Activated T-cell treated with anti-CD3 and anti-CD28 coated beads, Interleukin-2, amount 50 U/mL, for 24 hours (primary cell): ENCODE measurements around the gene AMOTL1.
"Not testable (repeated sequence)": the region's sequence is repeated elsewhere in the genome, so short reads cannot be mapped to it uniquely, and the experiment has no call there.

ENCODE experiments used
- DNase-seq: peaks from one replicate; pipeline ENCODE4 v3.0.0-alpha.2; 2020
- H3K27ac Mint-ChIP-seq: 2 replicates; pipeline ENCODE4 v1.8.0; 2020; ENCODE audit warnings: mild to moderate bottlenecking, mixed read lengths
- H3K27me3 Mint-ChIP-seq: 2 replicates; pipeline ENCODE4 v1.8.0; 2020; ENCODE audit warnings: mixed read lengths
- H3K36me3 Mint-ChIP-seq: 2 replicates; pipeline ENCODE4 v1.8.0; 2020; ENCODE audit warnings: low read depth, mixed read lengths
- H3K4me1 Mint-ChIP-seq: 2 replicates; pipeline ENCODE4 v1.8.0; 2020; ENCODE audit warnings: low read depth, mixed read lengths
- H3K4me3 Mint-ChIP-seq: 2 replicates; pipeline ENCODE4 v1.8.0; 2020; ENCODE audit warnings: mild to moderate bottlenecking, moderate library complexity, mixed read lengths
- H3K9me3 Mint-ChIP-seq: 2 replicates; pipeline ENCODE4 v1.8.0; 2020; ENCODE audit warnings: mixed read lengths

Gene AMOTL1

DNA sequence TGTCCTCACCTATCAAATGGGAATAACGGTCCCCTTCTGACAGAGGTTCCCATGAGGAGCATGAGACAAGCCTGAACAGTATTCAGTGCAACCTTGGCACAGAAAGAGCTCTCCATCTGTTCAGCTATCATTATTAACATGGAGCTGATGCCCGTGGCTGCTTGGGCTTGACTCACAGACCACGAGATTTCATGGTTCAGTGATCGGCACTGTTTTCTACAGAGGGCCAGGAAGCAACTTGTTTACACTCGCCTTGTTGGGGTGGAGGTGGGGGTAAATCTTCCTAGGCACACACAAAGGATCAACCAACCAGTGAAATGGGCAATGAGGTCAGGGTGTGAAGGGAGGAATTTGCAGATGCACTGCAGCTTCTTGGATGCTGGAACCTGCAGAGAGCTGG is 117.0 kb downstream of the AMOTL1 start:
- no peak for DNase-seq
- no peak overlapping the region for H3K27ac Mint-ChIP-seq
- H3K27me3 Mint-ChIP-seq = no peaks in the 10 kb centered on the region
- H3K9me3 Mint-ChIP-seq = peaks cover 19% of the 10 kb centered on the region
- H3K4me1 Mint-ChIP-seq = peaks cover 1% of the 10 kb centered on the region
- no peak overlapping the region for H3K4me3 Mint-ChIP-seq
- H3K36me3 Mint-ChIP-seq = no peaks in the 10 kb centered on the region

DNA sequence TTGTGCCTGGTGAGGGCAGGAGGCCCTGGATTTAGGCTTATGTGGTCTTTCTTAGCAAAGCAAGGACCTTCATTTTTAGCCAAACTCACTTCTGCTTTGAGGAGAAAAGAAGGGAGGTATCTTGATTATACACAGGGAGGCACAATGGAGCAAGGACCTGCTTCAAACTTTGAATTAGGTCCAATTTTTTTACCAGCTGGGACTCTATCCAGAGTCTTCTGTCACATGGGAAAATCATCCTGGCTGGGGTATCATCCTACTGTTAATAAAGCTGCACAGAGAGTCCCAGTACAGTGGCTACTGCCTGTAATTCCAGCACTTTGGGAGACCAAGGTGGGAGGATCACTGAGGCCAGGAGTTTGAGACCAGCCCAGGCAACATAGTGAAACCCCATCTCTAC is 117.4 kb downstream of the AMOTL1 start:
- Mint-ChIP-seq H3K4me1 (no peaks in the 10 kb centered on the region), H3K9me3 (peaks cover 20% of the 10 kb centered on the region), H3K27ac (no peak overlapping the region), H3K4me3 (no peak overlapping the region), H3K36me3 (no peaks in the 10 kb centered on the region), H3K27me3 (no peaks in the 10 kb centered on the region)
- DNase-seq = no peak

GRCh38 chr11:94888204-94888603 is 120.0 kb downstream of the AMOTL1 start:
- DNase-seq = no peak
- Mint-ChIP-seq H3K9me3 (peaks cover 40% of the 10 kb centered on the region), H3K27ac (no peak overlapping the region), H3K4me3 (no peak overlapping the region), H3K27me3 (no peaks in the 10 kb centered on the region), H3K4me1 (no peaks in the 10 kb centered on the region), H3K36me3 (no peaks in the 10 kb centered on the region)

- Mint-ChIP-seq H3K27me3 (no peaks in the 10 kb centered on the region), H3K27ac (no peak overlapping the region), H3K36me3 (no peaks in the 10 kb centered on the region), H3K9me3 (peaks cover 30% of the 10 kb centered on the region), H3K4me3 (no peak overlapping the region), H3K4me1 (no peaks in the 10 kb centered on the region)
- no peak for DNase-seq
These were observed 127.3 kb downstream of the AMOTL1 start for GRCh38 chr11:94895451-94895850.

DNA sequence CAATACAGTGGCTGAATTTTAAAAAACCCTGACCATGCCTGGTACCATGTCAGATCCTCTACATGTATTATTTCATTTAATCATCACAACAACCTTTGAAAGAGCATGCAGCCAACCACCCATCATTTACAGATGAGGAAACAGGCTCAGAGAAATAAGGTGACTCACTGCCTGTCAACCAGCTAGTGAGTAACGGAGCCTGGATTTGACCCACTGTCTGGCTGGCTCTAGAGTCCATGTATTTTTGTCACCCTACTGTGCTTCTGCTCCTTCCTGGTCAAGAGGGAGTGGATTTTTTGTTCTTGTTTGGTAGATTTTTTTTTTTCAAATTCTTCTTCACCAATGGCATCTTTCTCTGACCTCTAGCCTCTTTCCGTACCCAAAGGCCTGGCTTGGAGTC is 127.8 kb downstream of the AMOTL1 start:
- Mint-ChIP-seq H3K4me1 (no peaks in the 10 kb centered on the region), H3K27ac (no peak overlapping the region), H3K27me3 (no peaks in the 10 kb centered on the region), H3K36me3 (no peaks in the 10 kb centered on the region), H3K4me3 (no peak overlapping the region), H3K9me3 (peaks cover 25% of the 10 kb centered on the region)
- no peak for DNase-seq

DNA sequence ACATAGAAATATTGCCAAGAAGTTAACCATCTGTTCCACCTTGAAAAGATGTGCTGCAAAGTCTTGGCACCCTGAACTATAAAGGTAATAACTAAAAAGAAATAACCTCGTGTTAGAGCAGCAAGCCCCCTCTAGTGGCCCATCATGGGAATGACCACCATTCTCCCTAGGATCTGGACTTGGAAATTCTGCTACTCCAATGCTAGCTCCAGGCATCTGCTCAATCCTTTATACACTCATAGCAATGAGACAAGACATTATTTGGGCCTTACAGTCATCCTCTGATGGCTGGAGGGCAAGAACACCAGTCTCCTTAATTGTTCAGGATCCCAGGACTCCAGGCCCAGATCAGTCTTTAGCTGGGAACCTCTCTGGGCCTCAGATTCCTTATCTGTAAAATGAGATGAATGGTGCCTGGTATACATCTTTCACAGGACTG is 129.2 kb downstream of the AMOTL1 start:
- no peaks in the 10 kb centered on the region for H3K4me1 Mint-ChIP-seq
- peaks cover 13% of the 10 kb centered on the region for H3K9me3 Mint-ChIP-seq
- no peak overlapping the region for H3K4me3 Mint-ChIP-seq
- no peaks in the 10 kb centered on the region for H3K27me3 Mint-ChIP-seq
- no peaks in the 10 kb centered on the region for H3K36me3 Mint-ChIP-seq
- no peak for DNase-seq
- no peak overlapping the region for H3K27ac Mint-ChIP-seq

GRCh38 chr11:94907226-94907625 is 139.1 kb downstream of the AMOTL1 start:
- Mint-ChIP-seq H3K27ac (no peak overlapping the region), H3K27me3 (no peaks in the 10 kb centered on the region), H3K4me3 (no peak overlapping the region), H3K4me1 (no peaks in the 10 kb centered on the region), H3K36me3 (no peaks in the 10 kb centered on the region), H3K9me3 (peaks cover 12% of the 10 kb centered on the region)
- DNase-seq = no peak

DNA sequence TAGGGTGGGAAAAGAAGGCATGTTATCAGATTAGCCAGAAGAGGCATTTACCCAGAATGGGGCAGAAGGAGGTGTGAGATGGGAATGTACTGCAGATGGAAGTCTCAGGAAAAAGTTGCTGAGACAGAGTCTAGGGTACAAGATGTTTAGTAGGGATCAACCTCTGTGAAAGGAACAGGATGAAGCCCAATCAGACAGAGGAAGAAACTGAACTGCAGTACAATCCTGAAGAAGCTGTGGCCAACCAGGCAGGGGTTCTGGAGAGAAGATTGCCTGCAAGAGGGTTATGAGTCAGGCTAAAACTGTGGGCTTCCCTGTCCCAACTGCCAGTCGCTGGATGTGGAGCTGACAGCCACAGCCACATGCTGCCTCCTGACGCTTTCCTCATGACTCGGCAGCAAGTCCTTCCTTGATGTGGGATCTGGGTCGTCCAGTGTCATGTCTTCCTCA is 141.2 kb downstream of the AMOTL1 start:
- Mint-ChIP-seq H3K27me3 (no peaks in the 10 kb centered on the region), H3K9me3 (peaks cover 12% of the 10 kb centered on the region), H3K4me3 (no peak overlapping the region), H3K27ac (no peak overlapping the region), H3K36me3 (no peaks in the 10 kb centered on the region), H3K4me1 (no peaks in the 10 kb centered on the region)
- no peak for DNase-seq

GRCh38 chr11:94910270-94910669 is 142.1 kb downstream of the AMOTL1 start:
- no peak for DNase-seq
- no peaks in the 10 kb centered on the region for H3K36me3 Mint-ChIP-seq
- H3K9me3 Mint-ChIP-seq = peaks cover 12% of the 10 kb centered on the region
- no peak overlapping the region for H3K27ac Mint-ChIP-seq
- no peaks in the 10 kb centered on the region for H3K27me3 Mint-ChIP-seq
- no peaks in the 10 kb centered on the region for H3K4me1 Mint-ChIP-seq
- H3K4me3 Mint-ChIP-seq = no peak overlapping the region

GRCh38 chr11:94910779-94911178 is 142.6 kb downstream of the AMOTL1 start:
- Mint-ChIP-seq H3K4me1 (no peaks in the 10 kb centered on the region), H3K27me3 (no peaks in the 10 kb centered on the region), H3K4me3 (no peak overlapping the region), H3K36me3 (no peaks in the 10 kb centered on the region), H3K9me3 (peaks cover 8% of the 10 kb centered on the region), H3K27ac (no peak overlapping the region)
- DNase-seq = no peak

- no peaks in the 10 kb centered on the region for H3K4me1 Mint-ChIP-seq
- H3K9me3 Mint-ChIP-seq = no peaks in the 10 kb centered on the region
- H3K27ac Mint-ChIP-seq = no peak overlapping the region
- H3K36me3 Mint-ChIP-seq = no peaks in the 10 kb centered on the region
- DNase-seq = no peak
- H3K27me3 Mint-ChIP-seq = no peaks in the 10 kb centered on the region
- no peak overlapping the region for H3K4me3 Mint-ChIP-seq
These were observed 144.7 kb downstream of the AMOTL1 start for GRCh38 chr11:94912806-94913205.

DNA sequence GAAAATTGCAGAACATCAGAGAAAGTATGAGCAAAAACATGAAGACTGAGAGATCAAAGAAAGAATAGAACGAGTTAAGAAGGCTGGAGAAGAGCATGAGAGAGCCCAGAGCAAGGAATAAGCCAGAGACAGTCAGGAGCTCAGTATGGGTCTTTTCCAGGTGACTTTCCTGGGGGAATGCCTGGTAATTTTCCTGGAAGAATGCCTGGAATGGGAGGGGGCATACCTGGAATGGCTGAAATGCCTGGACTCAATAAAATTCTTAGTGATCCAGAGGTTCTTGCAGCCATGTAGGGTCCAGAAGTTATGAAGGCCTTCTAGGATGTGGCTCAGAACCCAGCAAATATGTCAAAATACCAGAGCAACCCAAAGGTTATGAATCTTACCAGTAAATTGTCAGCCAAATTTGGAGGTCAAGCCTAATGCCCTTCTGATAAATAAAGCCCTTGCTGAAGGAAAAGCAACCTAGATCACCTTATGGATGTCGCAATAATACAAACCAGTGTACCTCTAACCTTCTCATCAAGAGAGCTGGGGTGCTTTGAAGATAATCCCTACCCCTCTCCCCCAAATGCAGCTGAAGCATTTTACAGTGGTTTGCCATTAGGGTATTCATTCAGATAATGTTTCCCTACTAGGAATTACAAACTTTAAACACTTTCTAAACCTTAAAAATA is 145.7 kb downstream of the AMOTL1 start:
- not testable (repeated sequence) for H3K9me3 Mint-ChIP-seq, H3K27me3 Mint-ChIP-seq, DNase-seq, H3K27ac Mint-ChIP-seq, H3K4me1 Mint-ChIP-seq, H3K4me3 Mint-ChIP-seq, H3K36me3 Mint-ChIP-seq

GRCh38 chr11:94920311-94920710 is 152.2 kb downstream of the AMOTL1 start:
- Mint-ChIP-seq H3K27me3 (no peaks in the 10 kb centered on the region), H3K36me3 (peaks cover 4% of the 10 kb centered on the region), H3K9me3 (peaks cover 6% of the 10 kb centered on the region), H3K4me1 (peaks cover 20% of the 10 kb centered on the region), H3K4me3 (no peak overlapping the region), H3K27ac (no peak overlapping the region)
- DNase-seq = no peak

- Mint-ChIP-seq H3K36me3 (peaks cover 10% of the 10 kb centered on the region), H3K27ac (no peak overlapping the region), H3K9me3 (peaks cover 13% of the 10 kb centered on the region), H3K4me1 (peaks cover 36% of the 10 kb centered on the region), H3K4me3 (no peak overlapping the region), H3K27me3 (no peaks in the 10 kb centered on the region)
- no peak for DNase-seq
These were observed 154.3 kb downstream of the AMOTL1 start for GRCh38 chr11:94922321-94923003.

GRCh38 chr11:94923004-94923334 is 154.8 kb downstream of the AMOTL1 start:
- peaks cover 13% of the 10 kb centered on the region for H3K9me3 Mint-ChIP-seq
- H3K36me3 Mint-ChIP-seq = peaks cover 10% of the 10 kb centered on the region
- DNase-seq = no peak
- peaks cover 36% of the 10 kb centered on the region for H3K4me1 Mint-ChIP-seq
- no peak overlapping the region for H3K27ac Mint-ChIP-seq
- no peak overlapping the region for H3K4me3 Mint-ChIP-seq
- no peaks in the 10 kb centered on the region for H3K27me3 Mint-ChIP-seq
